NCI-H345 (cell line): Measurements from ENCODE around the gene IFNGR1.
A peak's percentile ranks its signal among the peaks of the same experiment; 100 is the strongest.

Source experiments
- DNase-seq: peaks from one replicate; lab custom pipeline; 2025; lab: John Stamatoyannopoulos, UW

Gene IFNGR1

GRCh38 chr6:137175868-137176245 lies 43.3 kb downstream of the IFNGR1 start:
- DNase-seq: no peak

GRCh38 chr6:137175157-137175867 lies 43.9 kb downstream of the IFNGR1 start:
- no peak for DNase-seq

GRCh38 chr6:137173501-137173900 lies 45.7 kb downstream of the IFNGR1 start, which contains the start of gene IL22RA2:
Gene IL22RA2 (minus strand): TSS chr6:137173644. CDS start chr6:137161749, 11,895 bp downstream.
- no peak for DNase-seq

GRCh38 chr6:137172734-137173431 lies 46.3 kb downstream of the IFNGR1 start:
- DNase-seq: no peak

- DNase-seq: no peak
These were observed 47.1 kb downstream of the IFNGR1 start for GRCh38 chr6:137171824-137172733.

- no peak for DNase-seq
These were observed 48.2 kb downstream of the IFNGR1 start for GRCh38 chr6:137171053-137171374.

GRCh38 chr6:137170266-137171052 lies 48.7 kb downstream of the IFNGR1 start:
- no peak for DNase-seq

- no peak for DNase-seq
These were observed 51.3 kb downstream of the IFNGR1 start for GRCh38 chr6:137167702-137168377.

GRCh38 chr6:137166247-137167098 lies 52.7 kb downstream of the IFNGR1 start:
- DNase-seq: no peak

GRCh38 chr6:137165375-137166246 lies 53.6 kb downstream of the IFNGR1 start:
- peak; percentile 2 for DNase-seq

- DNase-seq: no peak
These were observed 55.4 kb downstream of the IFNGR1 start for GRCh38 chr6:137163732-137164318.

- no peak for DNase-seq
These were observed 56.4 kb downstream of the IFNGR1 start for GRCh38 chr6:137162692-137163306.

- no peak for DNase-seq
These were observed 57.2 kb downstream of the IFNGR1 start for GRCh38 chr6:137161949-137162348.

GRCh38 chr6:137160763-137161162 lies 58.4 kb downstream of the IFNGR1 start:
- DNase-seq: no peak

- DNase-seq: no peak
These were observed 59.3 kb downstream of the IFNGR1 start for GRCh38 chr6:137159912-137160311.

GRCh38 chr6:137157601-137158000 lies 61.6 kb downstream of the IFNGR1 start:
- DNase-seq: peak; percentile 57

GRCh38 chr6:137156650-137157049 lies 62.5 kb downstream of the IFNGR1 start:
- DNase-seq: no peak

- DNase-seq: no peak
These were observed 63.4 kb downstream of the IFNGR1 start for GRCh38 chr6:137155830-137156229.
